Subcutaneous adipose tissue (tissue), 4 donors: ENCODE data around the gene CRLF3. TPM values are rescaled to one million over a fixed set of nuclear protein-coding genes. Genes with fewer than 3 reads are reported as not detected.

Source experiments
- CTCF ChIP-seq: fragments of 450-650 bp; IDR thresholded peaks from one replicate; pipeline ENCODE4 v1.5.1; 2016; ENCODE audit warnings: low read depth, mild to moderate bottlenecking, control low read depth, antibody characterized with exemption, moderate library complexity
- small RNA-seq: library from RNA; depleted of rRNA; stranded (forward); fragments of <200 nt; gene quantifications from one replicate; pipeline ENCODE3, GENCODE V24; 2016
- total RNA-seq, 4 donors: library from RNA; depleted of rRNA; stranded (reverse); fragments of >200 nt; gene quantifications; one replicate each; pipeline ENCODE4 v1.1.0, GENCODE V29; 2016

Gene CRLF3
- total RNA-seq, 4 donors from 2014 or later = 13.7 to 23.3 (median 15.1) TPM

- TF ChIP-seq CTCF = no peak
Observed at GRCh38 chr17:30793282-30793977, 31.1 kb downstream of the CRLF3 start.

- no peak for TF ChIP-seq CTCF
Observed at GRCh38 chr17:30790279-30790678, 34.2 kb downstream of the CRLF3 start.

GRCh38 chr17:30788918-30789317, 35.6 kb downstream of the CRLF3 start:
- TF ChIP-seq CTCF = no peak

- TF ChIP-seq CTCF = no peak
Observed at GRCh38 chr17:30782206-30782605, 42.3 kb downstream of the CRLF3 start.

GRCh38 chr17:30780343-30780742, 44.1 kb downstream of the CRLF3 start:
- no peak for TF ChIP-seq CTCF

- no peak for TF ChIP-seq CTCF
Observed at GRCh38 chr17:30761060-30761459, 63.4 kb downstream of the CRLF3 start.

Small RNA genes lying within 50 kb of the gene (small RNA-seq; reads per million reads assigned to genes)
- not detected for gene RNU6-298P

Other genes with a start within 250 kb of the CRLF3 start
- 1 to 10 TPM; 1.5 to 2.9 (median 1.9) TPM for gene ATAD5, start 7.3 kb upstream of the CRLF3 start, total RNA-seq
- gene TEFM, start 81.5 kb upstream of the CRLF3 start, total RNA-seq = 10 to 100 TPM in 3 of 4 donors, 1 to 10 TPM in 1; 5.7 to 24.6 (median 10.6) TPM
- 10 to 100 TPM; 26.6 to 86.9 (median 44.4) TPM for gene ADAP2, start 97.3 kb upstream of the CRLF3 start, total RNA-seq
- 10 to 100 TPM; 20.7 to 55.4 (median 42.9) TPM for gene RNF135, start 146.3 kb upstream of the CRLF3 start, total RNA-seq